Tibial nerve (tissue), 4 donors: ENCODE measurements around the gene B4GALT5.

ENCODE experiments used
- CTCF ChIP-seq, 5 experiments: fragments of 200-600 bp in 3 of 5; fragments of 450-650 bp in 2 of 5; sonication (generic) in 3 of 5; IDR thresholded peaks; one replicate each; pipeline ENCODE4 v1.5.1; 2016 to 2019; ENCODE audit warnings: antibody characterized with exemption in 5 of 5, mild to moderate bottlenecking in 3 of 5, moderate library complexity in 2 of 5
- EP300 ChIP-seq, 2 donors: sonication (generic); formaldehyde crosslinking; IDR thresholded peaks; one replicate each; pipeline ENCODE4 v1.6.1; 2017; ENCODE audit warnings: antibody characterized with exemption in 2 of 2, mild to moderate bottlenecking in 1 of 2
- POLR2A ChIP-seq, 2 donors: fragments of 450-650 bp; IDR thresholded peaks; one replicate each; pipeline ENCODE4 v1.6.1; 2017; ENCODE audit warnings: antibody characterized with exemption in 2 of 2, mild to moderate bottlenecking in 2 of 2, moderate library complexity in 2 of 2

- TF ChIP-seq POLR2A (IDR thresholded peaks at IDR 0.05) (no peak), EP300 (IDR thresholded peaks at IDR 0.05) (no peak), CTCF (IDR thresholded peaks at IDR 0.05) (no peak)
Observed at GRCh38 chr20:49682798-49683197, 30.9 kb downstream of the B4GALT5 start.
